ENCODE data around the gene SPAG17.

SPAG17 gene

DNA sequence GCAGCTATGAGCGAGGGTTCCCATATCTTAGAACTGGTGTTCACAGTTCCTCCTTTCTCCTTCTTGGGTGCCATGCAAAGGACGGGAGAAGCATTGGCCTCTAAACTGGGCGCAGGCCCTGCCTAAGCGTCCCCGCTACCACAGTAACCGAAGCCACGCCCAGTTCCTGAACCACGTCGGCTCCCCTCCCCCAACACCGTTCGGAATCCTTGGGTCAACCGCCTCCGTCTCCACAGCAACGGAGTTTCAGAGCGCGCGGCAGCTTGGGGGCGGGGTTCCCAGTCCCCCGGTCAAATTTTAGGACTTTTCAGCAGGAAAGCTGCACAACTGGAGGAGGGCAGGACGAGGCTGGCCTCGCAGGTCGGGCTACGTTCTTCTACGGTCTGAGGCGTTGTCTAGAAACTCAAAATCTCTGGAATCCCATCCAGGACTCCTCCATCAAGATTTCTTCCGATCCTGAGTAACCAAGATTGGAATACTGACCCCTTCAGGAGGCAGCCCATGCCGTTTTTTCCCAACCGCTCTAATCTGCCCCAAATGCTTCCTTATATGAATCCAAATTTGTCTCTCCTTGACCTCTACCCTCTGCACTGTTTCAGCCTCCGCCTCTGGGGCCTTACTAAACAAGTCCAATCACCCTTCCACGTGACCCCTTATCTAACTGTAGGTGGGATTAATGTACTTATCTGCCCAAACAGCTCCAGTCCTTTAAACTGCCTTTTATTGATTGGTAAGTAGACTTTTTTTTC, at the start of gene SPAG17:
Gene SPAG17, minus strand, starts transcription at position 145 of the 749 bp plus-strand sequence. Its CDS starts 71 bp downstream, at position 74.
- peak; percentile 93 for DNase-seq

DNA sequence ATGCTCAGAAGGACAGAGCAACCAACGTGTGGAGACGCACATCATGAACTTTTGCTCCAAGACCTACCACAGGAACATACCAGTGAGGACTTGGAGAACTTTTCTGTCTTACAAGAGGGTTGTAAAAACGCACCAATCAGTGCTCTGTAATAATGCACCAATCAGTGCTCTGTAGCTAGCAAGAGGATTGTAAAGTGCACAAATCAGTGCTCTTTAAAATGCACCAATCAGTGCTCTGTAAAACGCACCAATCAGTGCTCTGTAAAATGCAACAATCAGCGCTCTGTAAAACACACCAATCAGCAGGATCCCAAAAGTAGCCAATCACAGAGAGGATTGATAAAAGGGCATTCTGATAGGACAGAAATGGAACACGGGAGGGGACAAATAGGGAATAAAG, 40.4 kb upstream of the SPAG17 start:
- DNase-seq: no peak

DNA sequence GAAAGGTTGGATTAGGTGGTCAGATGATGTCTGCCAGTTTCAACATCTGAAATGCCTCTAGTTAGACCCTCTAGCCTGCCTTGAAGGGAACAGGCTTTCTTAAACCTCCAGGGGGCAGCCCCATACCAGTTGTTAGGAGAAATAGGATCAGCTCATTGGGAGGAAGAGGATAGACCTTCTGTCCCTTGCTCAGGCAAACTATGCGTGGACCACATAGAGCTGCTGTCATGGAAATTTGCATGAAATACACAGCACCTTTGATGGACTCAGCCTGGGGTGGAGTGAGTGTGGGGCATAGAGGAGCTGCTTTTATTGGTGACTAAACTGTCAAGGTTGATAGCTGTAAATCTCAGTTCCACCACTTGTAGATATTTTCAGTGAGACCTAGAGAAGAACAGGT, 38.4 kb upstream of the SPAG17 start:
- DNase-seq: peak; percentile 48

DNA sequence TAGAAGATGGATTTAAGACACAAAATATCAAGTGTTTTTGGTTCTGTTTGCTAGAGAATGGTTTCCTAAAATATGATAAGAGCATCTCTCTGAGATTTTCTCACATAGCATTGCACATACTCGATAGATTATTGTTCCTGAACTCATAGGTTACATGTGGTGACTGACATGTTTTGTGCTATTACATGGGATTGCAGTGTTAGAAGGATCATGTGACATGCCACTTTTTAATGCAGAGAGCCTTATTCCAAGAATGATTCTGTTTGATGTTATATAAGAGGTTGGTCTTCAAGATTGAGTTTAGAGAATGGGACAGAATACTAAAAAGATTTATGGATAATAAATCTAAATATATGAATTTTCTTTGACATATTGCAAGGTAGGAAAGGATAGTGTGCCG, 34.4 kb upstream of the SPAG17 start:
- DNase-seq: no peak

DNA sequence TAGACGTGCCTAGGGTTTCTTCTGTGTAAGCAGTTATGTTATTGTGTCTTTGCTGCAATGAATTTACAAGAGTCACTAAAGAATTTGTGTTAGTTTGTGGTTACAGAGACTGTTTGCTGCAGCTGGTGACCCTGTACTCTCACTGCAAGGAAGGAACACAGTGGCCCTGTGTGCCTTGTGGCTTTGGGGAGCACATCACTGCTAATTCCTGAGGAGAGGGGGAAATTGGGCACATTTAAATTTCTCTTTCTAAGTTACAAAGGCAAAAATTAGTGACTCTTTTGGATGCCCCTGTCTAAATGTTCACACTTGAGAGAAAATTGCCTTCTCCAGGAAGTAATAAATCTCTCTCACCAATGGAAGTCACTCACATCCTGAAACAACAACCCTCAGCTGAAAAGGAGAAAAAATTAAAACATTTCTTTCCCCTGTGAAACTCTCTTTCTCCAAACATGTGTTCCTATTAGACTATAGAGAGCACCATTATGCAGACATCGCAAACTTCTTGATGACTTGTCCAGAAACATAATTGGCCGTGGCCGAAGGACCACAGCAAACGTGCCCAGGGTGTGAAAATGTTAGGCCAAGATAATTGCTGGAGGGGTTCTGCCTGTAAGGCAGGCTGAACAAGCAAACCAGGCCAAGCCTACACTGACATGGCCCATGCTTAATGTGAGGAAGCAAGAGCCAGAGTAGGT, 32.3 kb upstream of the SPAG17 start:
- DNase-seq: peak; percentile 21

DNA sequence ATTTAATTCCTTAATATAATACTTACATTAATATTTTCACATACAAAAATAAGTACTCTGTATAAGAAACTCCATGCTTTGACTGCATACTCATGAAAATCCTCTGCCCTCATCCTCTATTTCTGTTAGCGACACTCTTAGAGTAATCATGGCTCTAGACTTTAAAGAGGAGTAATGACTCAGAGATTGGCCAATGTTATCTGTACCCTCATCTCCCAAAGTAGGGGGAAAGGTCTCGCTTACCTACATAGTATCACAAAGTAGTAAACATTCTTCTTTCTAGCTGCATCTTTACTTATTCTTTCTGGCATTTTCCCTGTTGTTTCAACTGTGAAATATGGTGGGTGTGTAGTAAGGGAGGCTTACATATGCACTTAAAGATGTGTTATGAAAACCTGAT, 29.8 kb upstream of the SPAG17 start:
- no peak for DNase-seq

DNA sequence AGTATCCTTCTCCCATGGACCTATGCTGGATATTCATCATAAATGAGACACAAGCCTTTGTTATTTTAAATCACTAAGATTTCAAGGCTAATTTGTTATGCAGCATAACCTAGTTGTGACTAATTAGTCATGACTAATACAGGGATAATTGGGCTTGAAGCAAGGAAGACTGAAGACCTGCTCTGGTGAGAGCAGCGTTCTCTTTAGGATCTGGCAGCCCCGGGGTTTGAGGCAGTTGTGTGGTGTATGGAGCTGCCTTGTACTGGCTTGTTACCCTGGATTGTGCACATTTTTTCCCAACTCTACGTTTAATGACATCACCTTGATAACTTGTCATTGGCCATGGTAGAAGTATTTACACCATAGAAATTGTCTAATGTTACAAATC, 25.7 kb upstream of the SPAG17 start:
- no peak for DNase-seq

DNA sequence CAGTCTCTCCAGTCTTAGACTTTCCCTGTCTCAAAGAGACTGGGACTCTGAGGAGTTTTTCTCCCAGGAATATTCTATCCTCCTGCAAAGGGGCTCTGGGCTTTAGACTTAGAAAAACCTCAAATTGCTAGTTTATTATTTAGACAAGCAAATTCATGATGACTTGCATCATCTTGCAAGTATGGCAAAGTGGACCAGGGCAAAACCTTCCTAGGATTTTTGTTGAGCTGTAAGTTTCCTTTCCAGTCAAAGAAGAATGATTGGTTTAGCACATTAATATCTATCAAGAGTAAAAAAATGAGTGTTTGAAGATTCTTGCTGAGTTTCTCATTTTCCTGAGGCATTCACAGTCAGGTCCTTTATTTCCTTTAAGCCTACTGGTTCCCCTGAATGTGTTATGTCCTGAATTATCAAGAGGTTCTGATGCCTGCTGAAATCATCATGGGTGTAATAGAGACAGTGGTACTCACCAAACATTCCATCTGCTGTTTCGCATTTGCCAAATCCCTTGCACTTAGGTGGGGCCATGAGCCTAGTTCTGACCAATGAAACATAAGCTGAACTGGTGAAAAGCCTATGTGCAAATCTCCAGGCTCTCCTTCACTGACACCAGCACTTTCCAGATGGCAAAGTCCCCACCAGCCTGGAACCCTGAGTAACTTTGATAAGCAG, 25.2 kb upstream of the SPAG17 start:
- DNase-seq: no peak

DNA sequence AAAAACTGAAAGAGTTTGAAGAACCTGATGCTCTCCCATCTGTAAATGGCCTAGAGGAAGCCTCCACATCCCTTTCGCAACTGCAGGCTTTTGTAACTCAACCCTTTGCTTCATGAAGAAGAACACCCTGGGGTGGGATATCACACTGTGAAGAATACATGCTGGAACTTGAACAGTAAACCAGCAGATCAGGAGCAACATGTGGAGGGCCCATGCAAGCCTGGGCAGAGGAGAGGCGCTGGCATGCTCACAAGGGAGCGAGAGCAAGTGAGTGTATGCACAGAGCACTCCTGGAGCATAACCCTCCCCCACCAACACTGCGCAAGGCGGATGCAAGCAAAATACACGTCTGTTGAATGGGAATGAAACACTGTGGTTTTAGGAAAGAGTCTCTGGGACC, 24.6 kb upstream of the SPAG17 start:
- DNase-seq: no peak

DNA sequence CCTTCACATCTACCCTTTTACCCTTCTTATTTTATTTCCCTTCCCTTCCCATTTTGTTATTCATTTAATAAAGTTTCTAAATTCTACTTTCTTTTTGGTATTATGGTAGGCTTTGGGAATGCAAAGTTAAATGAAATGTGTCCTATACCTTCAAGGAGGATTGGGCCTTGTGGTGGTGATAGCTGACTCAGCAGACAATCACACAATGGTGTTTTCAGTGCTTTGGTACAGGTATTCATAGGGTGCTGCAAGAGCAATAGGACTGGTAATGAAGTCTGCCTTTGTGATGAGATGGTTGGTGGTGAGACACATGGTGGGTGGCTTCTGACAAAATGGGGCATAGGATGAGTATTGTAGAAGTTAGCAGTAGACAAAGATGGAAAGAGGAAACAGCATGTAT, 21.9 kb upstream of the SPAG17 start:
- DNase-seq: no peak

DNA sequence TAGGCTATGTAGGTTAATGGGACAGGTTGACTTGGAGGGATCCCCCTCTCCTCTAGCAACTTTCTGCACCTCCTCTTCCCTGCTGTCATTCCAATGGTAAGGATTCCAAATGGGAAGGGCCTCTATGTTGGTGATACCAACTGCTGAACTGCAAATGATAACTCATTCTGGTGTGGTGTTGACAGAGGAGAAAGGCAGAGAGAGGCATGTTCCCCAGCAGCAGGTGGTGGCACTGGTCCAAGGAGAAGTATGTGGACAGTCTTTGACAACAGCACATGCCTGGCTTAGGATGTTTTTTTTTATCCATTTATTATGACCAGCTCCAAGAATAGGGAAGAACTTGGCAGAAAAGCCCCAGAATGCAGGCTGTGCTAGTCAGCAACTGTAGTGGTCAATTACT, 19.6 kb upstream of the SPAG17 start:
- DNase-seq: peak; percentile 63

DNA sequence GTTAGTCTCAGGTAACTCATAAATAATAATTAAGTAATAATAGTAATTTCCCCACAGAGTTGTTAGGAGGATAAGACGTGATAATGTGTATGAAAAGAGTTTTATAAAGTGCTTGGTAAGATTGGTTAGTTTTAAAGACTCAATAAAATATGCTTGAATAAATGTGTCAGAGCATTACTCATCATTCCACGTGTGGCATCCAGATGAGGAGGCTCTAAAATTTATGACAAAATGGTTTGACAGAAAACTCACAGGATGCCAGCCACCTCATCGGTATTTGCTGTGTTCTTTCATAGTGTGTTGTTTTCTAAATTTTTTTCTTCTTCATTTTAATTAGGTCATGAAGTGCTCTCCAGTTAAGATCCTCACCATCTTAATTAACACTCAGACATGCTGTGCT, 19.1 kb upstream of the SPAG17 start:
- DNase-seq: no peak

DNA sequence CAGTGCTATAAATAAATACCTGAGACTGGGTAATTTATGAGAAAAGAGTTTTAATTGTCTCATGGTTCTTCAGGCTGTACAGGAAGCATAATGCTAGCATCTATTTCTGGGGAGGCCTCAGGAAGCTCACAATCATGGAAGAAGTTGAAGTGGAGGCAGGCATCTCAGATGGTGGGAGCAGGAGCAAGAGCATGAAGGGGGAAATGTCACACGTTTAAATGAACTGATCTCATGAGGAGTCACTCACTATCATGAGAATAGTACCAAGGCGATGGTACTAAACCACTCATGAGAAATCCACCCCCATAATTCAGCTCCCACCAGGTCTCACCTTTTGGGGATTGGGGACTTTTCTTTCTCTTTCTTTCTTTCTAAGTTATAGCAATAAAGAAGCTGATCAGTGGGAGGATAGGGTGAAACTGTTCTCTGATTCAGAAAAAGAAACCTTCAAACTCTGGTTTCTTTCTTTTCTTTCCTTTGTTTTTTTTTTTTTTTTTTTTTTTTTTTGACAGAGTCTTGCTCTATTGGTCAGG, 17.1 kb upstream of the SPAG17 start:
- no peak for DNase-seq

DNA sequence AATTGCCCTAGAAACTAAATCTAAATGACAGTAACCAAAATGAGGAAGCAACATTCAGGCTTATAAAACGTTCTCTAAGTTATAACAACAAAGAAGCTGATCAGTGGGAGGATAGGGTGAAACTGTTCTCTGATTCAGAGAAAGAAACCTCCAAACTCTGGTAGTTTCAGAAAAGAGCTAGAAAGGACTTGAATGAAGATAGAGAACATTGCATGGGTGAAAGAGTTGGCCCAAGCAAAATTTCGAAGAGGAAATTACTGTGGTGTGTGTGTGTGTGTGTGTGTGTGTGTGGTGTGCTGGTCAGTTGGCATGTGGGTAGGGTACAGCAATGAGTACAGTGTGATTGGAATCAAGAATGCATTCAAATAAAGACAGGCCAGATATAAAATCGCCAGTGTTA, 16.5 kb upstream of the SPAG17 start:
- no peak for DNase-seq

DNA sequence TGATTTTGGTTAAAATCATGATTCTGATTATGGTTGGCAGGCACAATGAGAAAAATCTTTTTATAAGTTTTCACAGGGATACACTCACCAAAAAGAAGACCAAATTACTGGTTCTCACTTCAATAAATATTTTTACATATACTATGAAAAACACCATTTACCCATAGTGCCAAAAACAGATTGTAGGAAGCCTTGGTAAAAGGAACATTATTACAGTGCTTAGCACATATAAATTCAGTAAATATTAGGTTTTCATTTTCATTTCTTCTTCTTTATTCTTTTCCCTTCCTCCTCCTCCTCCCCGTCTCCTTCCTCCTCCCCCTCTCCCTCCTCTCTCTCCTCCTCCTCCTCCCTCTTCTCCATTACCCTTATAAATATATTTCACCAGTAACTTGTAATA, 15.8 kb upstream of the SPAG17 start:
- DNase-seq: no peak

DNA sequence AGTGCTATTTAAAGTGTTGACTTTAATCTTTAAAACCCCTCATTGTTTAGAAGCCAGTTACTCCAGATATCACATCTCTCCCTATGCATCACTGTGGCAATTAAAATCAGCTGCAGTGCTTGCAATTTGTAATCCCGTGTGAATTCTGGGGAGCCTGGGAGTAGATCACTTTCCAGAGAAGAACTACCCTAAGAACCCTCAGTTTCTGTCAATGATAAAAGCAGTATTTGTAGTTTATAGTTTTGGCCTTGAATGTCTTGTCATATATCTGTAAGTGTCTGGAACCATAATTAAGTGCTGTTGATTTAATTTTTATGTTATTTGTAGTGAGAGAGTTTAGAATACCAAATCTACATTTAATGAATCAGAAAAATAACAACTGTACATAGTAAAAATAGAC, 5.5 kb upstream of the SPAG17 start:
- DNase-seq: no peak

DNA sequence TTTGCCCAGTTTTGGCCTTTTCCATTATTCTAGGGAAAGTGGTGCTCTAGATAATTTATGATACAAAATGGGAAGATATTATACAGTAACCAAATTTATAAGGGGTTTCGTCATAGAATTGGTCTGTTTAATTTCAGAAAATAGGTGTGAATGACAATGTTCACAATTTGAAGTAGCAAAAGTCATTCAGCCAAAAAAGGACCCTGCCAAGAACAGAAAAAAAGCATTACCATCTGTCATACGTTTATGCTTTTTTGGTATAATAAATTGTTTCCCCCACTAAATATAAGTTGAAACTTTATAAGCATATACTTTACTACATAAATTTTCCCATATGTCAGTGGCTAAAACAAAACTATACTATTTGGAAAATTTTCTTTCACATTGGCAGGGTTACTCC, 4.5 kb upstream of the SPAG17 start:
- no peak for DNase-seq

DNA sequence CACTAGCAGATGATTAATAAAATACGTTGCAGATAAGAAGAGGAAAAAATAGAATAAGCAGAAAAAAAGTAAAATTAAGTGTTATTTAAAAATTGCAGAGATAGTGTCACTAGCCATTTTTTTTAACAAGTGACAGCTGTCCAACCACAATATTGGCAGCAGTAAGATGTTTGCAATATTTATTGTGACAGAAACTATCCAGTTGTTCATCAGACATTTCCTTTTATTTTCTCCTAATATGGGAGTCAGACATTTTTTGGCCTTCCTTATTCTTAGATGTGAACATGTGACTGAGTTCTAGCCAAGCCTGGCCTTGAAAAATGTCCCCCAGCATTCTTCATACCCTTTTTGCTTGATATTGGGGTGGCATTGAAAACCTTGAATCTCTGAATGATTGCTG, 3.4 kb upstream of the SPAG17 start:
- no peak for DNase-seq

DNA sequence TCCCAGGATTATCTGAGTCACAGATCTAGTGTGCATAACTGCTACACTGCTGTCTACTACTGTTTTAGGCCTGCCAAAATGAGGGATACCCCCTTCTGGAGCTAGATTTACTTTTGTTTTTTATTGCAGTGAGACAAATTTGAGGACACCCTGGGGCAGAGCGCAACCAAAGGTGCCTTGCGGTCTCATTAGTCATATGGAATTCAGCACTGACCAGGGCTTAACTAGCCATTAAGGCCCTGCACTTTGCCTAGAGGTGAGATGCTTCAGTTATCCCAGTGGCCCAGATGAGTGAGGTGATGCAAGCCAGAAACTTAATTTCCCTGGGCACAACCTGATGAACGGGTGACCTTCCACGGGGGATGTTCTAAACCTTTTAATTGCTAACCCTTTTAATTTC, 998 bp upstream of the SPAG17 start:
- DNase-seq: no peak

DNA sequence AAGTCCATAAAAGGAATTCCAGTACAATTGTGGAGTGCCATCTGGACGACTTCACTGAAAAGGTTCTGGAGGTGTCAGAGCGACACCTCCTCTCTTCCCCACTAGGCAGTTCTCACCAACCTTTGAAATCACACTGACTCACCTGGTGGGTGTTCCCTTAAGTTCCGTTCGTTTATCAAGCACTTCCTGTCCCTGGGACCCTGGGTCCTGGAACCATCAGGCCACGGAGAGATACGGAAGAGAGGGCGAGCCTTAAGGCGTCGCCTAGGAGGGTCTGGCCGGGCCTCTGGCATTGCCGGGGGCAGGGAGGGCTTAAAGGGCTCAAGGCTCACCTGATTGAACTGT, 317 bp downstream of the SPAG17 start:
- no peak for DNase-seq

DNA sequence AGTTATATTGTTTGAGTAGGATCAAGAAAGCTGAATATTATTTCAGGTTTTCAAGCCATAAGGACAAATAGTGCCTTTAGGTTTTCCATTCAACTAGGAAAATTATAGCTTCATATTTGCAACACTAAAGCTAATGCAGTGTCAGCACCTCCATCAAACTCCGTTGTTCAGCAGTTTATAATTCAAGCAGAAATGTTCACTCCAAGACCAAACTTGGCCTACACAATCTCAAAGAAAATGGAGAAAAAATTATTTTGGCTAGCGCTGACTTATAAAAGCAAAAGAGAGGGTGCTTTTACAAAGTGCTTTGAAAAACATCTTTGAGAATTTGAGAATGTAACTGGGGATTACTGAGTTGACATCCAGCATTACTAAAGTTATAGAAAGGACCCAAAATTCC, 1.4 kb downstream of the SPAG17 start:
- DNase-seq: peak; percentile 34

DNA sequence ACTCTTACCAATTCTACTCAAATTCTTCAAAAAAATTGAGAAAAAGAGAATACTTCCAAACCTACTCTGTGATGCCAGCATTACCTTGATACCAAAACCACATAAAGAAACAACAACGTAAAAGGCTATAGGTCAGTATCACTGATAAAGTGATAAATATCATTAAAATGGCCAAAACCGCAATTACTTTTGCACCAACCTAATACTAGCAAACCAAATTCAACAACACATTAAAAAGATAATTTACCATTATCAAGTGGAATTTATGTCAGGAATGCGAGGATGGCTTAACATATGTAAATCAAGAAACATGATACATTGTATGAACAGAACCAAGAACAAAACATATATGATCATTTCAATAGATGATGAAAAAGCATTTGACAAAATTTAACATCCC, 7.0 kb downstream of the SPAG17 start:
- DNase-seq: no peak

DNA sequence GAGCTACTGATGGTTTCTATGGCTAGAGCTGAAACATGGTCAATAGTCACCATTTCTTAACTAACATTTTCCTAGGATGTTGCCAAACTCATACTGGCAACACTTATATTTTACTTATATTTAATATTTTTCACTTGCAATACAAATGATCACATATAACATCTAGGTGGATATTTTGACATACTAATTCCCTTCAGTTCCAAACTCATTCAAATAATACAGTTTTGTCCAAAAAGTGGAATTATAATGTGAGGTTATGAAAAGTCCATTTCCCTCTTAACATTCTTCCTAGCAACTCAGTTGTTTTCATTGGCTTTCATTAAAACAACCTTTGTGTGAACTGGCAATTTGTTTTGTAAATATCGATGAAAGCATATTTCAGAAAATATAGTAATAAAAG, 16.0 kb downstream of the SPAG17 start:
- DNase-seq: no peak

DNA sequence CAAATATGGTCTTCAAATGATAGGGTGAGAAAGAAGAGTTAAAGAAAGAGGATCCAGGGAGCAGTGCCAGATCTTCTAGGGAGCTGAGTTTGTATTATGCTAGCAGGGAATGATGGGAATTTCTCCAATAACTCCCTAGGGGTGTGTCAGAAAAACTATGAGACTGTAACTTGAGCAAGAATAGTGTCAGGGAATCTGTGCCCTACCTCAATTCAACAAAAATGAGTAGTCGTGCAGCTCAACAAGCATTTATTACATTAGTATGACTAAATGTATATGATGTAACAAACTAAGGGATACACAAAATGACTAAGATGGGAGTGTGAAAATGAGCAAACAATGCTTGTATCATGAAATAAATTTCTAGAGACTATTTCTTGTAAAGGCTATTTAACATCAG, 24.2 kb downstream of the SPAG17 start:
- no peak for DNase-seq

Measured in femur (tissue), 1 donor.